GM23338 (cell line): Measurements from ENCODE around the gene NTPCR.

ENCODE experiments used
- EZH2 ChIP-seq: fragments of 200-600 bp; sonication (generic); IDR thresholded peaks from one replicate; pipeline ENCODE4 v1.8.0; 2017; ENCODE audit warnings: antibody characterized with exemption, mild to moderate bottlenecking, low read depth; ENCODE audit not compliant: unreplicated experiment
- ZNF114 ChIP-seq: fragments of 250-450 bp; sonication (Bioruptor Pico); IDR thresholded peaks from 2 replicates; pipeline ENCODE4 v1.5.0; 2020; ENCODE audit warnings: mild to moderate bottlenecking, moderate library complexity
- TF ChIP-seq, protein P1 (sequence below), 2 experiments: fragments of 200-600 bp in 1 of 2; sonication (generic) in 1 of 2; conservative IDR thresholded peaks; 2 replicates each; pipeline versions ENCODE4 v1.5.1 to v1.6.1; 2016 to 2017; ENCODE audit warnings: antibody characterized with exemption in 2 of 2, low read depth in 2 of 2, mild to moderate bottlenecking in 2 of 2, moderate library complexity in 1 of 2

GRCh38 chr1:232900818-232901217, 49.6 kb upstream of the NTPCR start:
- TF ChIP-seq ZNF114 (CRISPR knock-in tag) (no peak), EZH2 (no peak)
- TF ChIP-seq, protein P1, sequence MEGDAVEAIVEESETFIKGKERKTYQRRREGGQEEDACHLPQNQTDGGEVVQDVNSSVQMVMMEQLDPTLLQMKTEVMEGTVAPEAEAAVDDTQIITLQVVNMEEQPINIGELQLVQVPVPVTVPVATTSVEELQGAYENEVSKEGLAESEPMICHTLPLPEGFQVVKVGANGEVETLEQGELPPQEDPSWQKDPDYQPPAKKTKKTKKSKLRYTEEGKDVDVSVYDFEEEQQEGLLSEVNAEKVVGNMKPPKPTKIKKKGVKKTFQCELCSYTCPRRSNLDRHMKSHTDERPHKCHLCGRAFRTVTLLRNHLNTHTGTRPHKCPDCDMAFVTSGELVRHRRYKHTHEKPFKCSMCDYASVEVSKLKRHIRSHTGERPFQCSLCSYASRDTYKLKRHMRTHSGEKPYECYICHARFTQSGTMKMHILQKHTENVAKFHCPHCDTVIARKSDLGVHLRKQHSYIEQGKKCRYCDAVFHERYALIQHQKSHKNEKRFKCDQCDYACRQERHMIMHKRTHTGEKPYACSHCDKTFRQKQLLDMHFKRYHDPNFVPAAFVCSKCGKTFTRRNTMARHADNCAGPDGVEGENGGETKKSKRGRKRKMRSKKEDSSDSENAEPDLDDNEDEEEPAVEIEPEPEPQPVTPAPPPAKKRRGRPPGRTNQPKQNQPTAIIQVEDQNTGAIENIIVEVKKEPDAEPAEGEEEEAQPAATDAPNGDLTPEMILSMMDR (conservative IDR thresholded peaks at IDR 0.05; ENCODE audit: low read depth in 2 of 2): no peak
